Neural progenitor cell (in vitro differentiated cells): ENCODE measurements around the gene CSRNP3.

ENCODE experiments used
- CTCF ChIP-seq: fragments of 200-600 bp; sonication (generic); IDR thresholded peaks from 2 replicates; pipeline ENCODE4 v1.5.1; 2017; ENCODE audit warnings: antibody characterized with exemption, mild to moderate bottlenecking
- EZH2 ChIP-seq: fragments of 200-600 bp; sonication (generic); IDR thresholded peaks from 2 replicates; pipeline ENCODE4 v1.6.1; 2017; ENCODE audit warnings: antibody characterized with exemption, mild to moderate bottlenecking, moderate library complexity

DNA sequence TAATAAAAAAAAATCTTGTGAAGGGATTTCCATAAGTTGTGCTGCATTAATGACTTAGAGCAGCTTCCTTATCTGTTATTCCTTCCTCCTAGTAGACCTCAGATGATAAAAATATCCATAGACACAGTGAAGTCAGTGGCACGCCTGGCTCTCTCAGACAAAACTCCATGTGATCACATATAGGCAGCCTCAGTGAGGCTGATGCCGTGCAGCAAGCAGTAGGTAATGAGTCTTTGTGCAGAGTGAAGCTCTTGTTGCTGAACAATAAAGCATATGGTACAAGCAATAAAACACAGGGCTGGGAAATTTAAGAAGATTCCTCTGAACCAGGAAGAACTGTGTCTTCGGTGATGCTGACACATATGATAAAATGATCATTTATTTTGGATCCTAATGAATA is 102.7 kb downstream of the CSRNP3 start:
- TF ChIP-seq CTCF, result no peak
- no peak for TF ChIP-seq EZH2
